ENCODE data around the gene CHST1.

The CHST1 gene

DNA sequence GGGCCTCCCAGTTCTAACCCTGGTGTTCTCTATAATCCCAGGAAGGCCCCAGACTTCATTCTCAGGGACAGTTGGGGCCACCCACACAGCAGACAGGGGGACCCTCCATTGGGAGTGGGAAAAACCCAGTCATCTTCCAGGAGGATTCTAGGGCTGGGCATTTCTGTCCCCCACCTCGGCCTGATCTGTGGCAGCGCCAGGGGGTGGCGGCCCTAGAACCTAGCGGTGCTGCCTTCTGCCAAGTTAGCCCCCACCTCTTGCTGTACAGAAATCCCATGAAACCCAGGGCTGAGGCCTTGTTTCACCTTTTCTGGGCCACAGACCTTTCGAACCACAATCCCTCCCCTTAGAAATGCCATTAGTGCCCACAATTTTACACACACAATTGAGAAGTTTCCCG, 9.6 kb downstream of the CHST1 start:
- TF ChIP-seq POLR2AphosphoS5 (IDR thresholded peaks at IDR 0.05; ENCODE audit: low read depth, low read length): no peak
- TF ChIP-seq FOXP2 (optimal IDR thresholded peaks at IDR 0.05; ENCODE audit: borderline replicate concordance, extremely low read depth, extremely low read length, insufficient read depth): no peak
- TF ChIP-seq, protein P1, sequence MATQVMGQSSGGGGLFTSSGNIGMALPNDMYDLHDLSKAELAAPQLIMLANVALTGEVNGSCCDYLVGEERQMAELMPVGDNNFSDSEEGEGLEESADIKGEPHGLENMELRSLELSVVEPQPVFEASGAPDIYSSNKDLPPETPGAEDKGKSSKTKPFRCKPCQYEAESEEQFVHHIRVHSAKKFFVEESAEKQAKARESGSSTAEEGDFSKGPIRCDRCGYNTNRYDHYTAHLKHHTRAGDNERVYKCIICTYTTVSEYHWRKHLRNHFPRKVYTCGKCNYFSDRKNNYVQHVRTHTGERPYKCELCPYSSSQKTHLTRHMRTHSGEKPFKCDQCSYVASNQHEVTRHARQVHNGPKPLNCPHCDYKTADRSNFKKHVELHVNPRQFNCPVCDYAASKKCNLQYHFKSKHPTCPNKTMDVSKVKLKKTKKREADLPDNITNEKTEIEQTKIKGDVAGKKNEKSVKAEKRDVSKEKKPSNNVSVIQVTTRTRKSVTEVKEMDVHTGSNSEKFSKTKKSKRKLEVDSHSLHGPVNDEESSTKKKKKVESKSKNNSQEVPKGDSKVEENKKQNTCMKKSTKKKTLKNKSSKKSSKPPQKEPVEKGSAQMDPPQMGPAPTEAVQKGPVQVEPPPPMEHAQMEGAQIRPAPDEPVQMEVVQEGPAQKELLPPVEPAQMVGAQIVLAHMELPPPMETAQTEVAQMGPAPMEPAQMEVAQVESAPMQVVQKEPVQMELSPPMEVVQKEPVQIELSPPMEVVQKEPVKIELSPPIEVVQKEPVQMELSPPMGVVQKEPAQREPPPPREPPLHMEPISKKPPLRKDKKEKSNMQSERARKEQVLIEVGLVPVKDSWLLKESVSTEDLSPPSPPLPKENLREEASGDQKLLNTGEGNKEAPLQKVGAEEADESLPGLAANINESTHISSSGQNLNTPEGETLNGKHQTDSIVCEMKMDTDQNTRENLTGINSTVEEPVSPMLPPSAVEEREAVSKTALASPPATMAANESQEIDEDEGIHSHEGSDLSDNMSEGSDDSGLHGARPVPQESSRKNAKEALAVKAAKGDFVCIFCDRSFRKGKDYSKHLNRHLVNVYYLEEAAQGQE (IDR thresholded peaks at IDR 0.05; ENCODE audit: insufficient read depth in 1 of 2, low read depth in 2 of 2, low read length in 2 of 2): no peak
- no peak for TF ChIP-seq TAF1 (IDR thresholded peaks at IDR 0.05; ENCODE audit: borderline replicate concordance, insufficient read depth, low read length)
- no peak for TF ChIP-seq SIN3A (IDR thresholded peaks at IDR 0.05; ENCODE audit: borderline replicate concordance, insufficient read depth, low read length)

DNA sequence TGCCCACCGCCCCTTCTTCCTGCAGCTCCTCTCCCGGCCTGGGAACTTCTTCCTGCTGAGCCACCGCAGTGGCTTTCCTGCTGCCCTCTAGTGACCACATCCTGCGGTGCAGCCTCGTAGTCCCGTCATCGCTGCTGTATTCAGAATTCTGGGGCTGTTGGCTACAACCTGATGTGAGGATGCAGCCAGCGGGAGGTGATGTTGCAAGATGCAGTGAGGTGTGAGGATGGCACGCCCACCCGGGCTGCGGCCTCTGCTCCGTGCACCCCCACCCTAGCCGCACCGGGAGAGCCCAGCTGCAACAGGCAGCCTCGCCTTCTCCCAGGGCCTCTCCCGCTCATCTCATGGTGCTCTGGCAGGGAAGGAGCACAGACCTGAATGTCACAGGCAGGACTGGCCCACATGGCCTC, 10.1 kb downstream of the CHST1 start:
- TF ChIP-seq FOXP2 (optimal IDR thresholded peaks at IDR 0.05; ENCODE audit: borderline replicate concordance, extremely low read depth, extremely low read length, insufficient read depth) (peak; percentile 25), TAF1 (IDR thresholded peaks at IDR 0.05; ENCODE audit: borderline replicate concordance, insufficient read depth, low read length) (no peak), POLR2AphosphoS5 (IDR thresholded peaks at IDR 0.05; ENCODE audit: low read depth, low read length) (no peak), SIN3A (IDR thresholded peaks at IDR 0.05; ENCODE audit: borderline replicate concordance, insufficient read depth, low read length) (no peak)
- TF ChIP-seq, protein P1 (IDR thresholded peaks at IDR 0.05; ENCODE audit: insufficient read depth in 1 of 2, low read depth in 2 of 2, low read length in 2 of 2): no peak

DNA sequence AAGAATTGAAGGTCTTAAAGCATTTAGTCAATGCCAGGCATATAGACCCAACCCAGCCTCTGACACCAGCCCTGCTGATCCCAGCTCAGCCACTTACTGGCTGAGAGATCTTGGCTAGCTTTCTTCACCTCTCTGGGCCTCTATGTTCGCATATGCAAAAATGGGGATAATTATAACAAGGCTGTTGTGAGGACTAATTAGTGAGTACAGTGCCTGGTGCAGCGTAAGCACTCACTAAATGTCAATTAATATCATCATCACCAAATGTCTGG, 10.5 kb downstream of the CHST1 start:
- no peak for TF ChIP-seq POLR2AphosphoS5 (IDR thresholded peaks at IDR 0.05; ENCODE audit: low read depth, low read length)
- TF ChIP-seq, protein P1 (IDR thresholded peaks at IDR 0.05; ENCODE audit: insufficient read depth in 1 of 2, low read depth in 2 of 2, low read length in 2 of 2): no peak
- no peak for TF ChIP-seq FOXP2 (optimal IDR thresholded peaks at IDR 0.05; ENCODE audit: borderline replicate concordance, extremely low read depth, extremely low read length, insufficient read depth)
- TF ChIP-seq SIN3A (IDR thresholded peaks at IDR 0.05; ENCODE audit: borderline replicate concordance, insufficient read depth, low read length): no peak
- no peak for TF ChIP-seq TAF1 (IDR thresholded peaks at IDR 0.05; ENCODE audit: borderline replicate concordance, insufficient read depth, low read length)

DNA sequence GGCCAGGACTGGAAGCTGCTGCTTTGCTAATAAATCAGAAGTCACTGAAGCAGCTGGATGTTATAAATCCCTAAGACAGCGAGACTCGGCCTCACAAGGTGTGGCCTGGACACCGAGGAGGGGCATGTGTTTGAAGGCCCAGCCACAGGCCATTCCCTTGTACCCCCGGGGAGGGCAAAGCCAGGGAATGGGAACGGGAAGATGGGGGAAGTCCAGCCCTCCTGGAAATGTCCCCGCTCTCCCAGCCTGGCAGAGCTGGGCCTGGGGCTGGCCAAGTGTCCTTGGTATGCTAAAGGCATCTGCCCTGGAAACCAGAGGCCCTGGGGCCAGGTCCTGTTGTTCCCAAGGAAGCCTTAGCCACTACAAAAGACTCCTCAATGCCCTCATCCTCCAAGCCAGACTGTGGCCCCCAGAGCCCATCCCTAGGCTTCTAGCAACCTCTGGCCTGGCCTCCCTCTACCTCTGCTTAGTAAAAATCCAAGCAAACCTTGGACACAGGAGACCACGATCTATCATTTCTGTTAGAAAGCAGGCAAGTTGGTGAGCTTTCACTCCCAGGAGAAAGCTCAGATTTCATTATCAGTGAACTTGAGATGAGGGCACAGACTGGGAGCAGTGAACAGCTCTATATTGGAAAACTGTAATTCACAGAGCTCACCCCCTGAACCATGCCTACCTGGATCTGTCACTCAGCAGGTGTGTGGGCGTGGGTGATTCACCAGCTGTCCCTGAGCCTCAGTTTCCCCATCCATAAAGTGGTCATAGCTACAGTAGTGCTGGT, 11.0 kb downstream of the CHST1 start:
- TF ChIP-seq SIN3A (IDR thresholded peaks at IDR 0.05; ENCODE audit: borderline replicate concordance, insufficient read depth, low read length): no peak
- no peak for TF ChIP-seq POLR2AphosphoS5 (IDR thresholded peaks at IDR 0.05; ENCODE audit: low read depth, low read length)
- no peak for TF ChIP-seq TAF1 (IDR thresholded peaks at IDR 0.05; ENCODE audit: borderline replicate concordance, insufficient read depth, low read length)
- no peak for TF ChIP-seq FOXP2 (optimal IDR thresholded peaks at IDR 0.05; ENCODE audit: borderline replicate concordance, extremely low read depth, extremely low read length, insufficient read depth)
- TF ChIP-seq, protein P1 (IDR thresholded peaks at IDR 0.05; ENCODE audit: insufficient read depth in 1 of 2, low read depth in 2 of 2, low read length in 2 of 2): no peak

All from PFSK-1 (cell line).